RWPE1 (cell line): ENCODE measurements around the gene CFAP74.

Experiments used
- CTCF ChIA-PET: fragments of 350-600 bp; sonication (Branson Sonifier 250); formaldehyde crosslinking; extraction: SDS; loops from one replicate; lab custom pipeline; 2021; lab: Yijun Ruan, JAX
- POLR2A ChIA-PET: fragments of 400-600 bp; formaldehyde crosslinking; extraction: SDS; loops from one replicate; lab custom pipeline; 2020; ENCODE audit warnings: antibody characterized with exemption; ENCODE audit not compliant: low non-redundant PET; lab: Yijun Ruan, JAX
- DNase-seq: peaks from one replicate; pipeline ENCODE4 v3.0.0; 2012; ENCODE audit warnings: low spot score
- H3K27ac ChIP-seq: fragments of 450-650 bp; 2 replicates; pipeline ENCODE4 v1.5.1; 2017
- TF ChIP-seq, protein P1 (sequence below): fragments of 450-650 bp; conservative IDR thresholded peaks from 2 replicates; pipeline ENCODE4 v1.5.1; 2017; ENCODE audit warnings: low read depth, mild to moderate bottlenecking

The CFAP74 gene

GRCh38 chr1:1978108-1978507 lies 25.5 kb downstream of the CFAP74 start:
- no peak overlapping the region for H3K27ac ChIP-seq
- ChIA-PET POLR2A (no interaction called here), CTCF (no interaction called here)
- TF ChIP-seq, protein P1, sequence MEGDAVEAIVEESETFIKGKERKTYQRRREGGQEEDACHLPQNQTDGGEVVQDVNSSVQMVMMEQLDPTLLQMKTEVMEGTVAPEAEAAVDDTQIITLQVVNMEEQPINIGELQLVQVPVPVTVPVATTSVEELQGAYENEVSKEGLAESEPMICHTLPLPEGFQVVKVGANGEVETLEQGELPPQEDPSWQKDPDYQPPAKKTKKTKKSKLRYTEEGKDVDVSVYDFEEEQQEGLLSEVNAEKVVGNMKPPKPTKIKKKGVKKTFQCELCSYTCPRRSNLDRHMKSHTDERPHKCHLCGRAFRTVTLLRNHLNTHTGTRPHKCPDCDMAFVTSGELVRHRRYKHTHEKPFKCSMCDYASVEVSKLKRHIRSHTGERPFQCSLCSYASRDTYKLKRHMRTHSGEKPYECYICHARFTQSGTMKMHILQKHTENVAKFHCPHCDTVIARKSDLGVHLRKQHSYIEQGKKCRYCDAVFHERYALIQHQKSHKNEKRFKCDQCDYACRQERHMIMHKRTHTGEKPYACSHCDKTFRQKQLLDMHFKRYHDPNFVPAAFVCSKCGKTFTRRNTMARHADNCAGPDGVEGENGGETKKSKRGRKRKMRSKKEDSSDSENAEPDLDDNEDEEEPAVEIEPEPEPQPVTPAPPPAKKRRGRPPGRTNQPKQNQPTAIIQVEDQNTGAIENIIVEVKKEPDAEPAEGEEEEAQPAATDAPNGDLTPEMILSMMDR: no peak
- DNase-seq: no peak

DNA sequence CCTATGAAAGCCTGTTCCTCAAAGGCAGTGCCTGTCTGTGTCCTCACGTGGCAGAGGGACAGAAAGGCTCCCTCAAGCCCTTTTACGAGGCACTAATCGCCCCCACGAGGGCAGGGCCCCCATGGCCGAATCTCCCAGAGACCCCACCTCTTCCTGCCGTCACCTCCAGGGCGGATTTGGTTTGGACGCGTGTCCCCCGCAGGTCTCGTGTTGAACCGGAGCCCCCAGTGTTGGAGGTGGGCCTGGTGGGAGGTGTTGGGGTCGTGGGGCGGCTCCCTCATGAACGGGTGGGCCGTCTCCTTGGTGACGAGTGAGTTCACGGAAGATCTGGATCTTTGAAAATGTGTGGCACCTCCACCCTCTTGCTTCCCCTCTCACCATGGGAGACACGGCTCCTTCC lies 27.6 kb downstream of the CFAP74 start:
- DNase-seq: no peak
- CTCF ChIA-PET: interaction anchor here (0.9 kb wide), 1 partner anchor 68 kb away, joined by 3 read pairs; no protein-coding TSS in a partner anchor
- POLR2A ChIA-PET: no interaction called here
- H3K27ac ChIP-seq: no peak overlapping the region
- TF ChIP-seq, protein P1: no peak

DNA sequence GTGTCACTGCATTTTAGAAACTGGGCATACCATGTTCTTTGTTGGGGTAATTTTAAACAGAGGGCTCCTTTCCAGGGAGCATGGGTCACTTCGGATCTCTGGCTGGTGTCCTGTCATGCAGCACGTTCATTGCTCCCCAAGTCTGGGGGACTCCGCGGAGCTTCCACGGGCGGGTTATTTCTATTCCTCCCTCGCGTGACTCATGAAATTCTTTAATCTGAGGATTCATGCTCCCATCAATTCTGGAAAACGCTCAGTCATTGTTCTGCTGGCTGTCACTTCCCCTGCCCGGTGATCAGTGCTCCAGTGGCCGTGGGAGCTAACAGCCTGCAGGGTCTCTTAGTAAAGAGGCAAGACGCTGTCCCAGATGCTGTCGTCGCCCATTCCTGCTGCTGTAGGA lies 28.1 kb downstream of the CFAP74 start:
- no peak for DNase-seq
- CTCF ChIA-PET: interaction anchor here (0.9 kb wide), 1 partner anchor 69 kb away, joined by 3 read pairs; no protein-coding TSS in a partner anchor
- no peak overlapping the region for H3K27ac ChIP-seq
- TF ChIP-seq, protein P1: no peak
- POLR2A ChIA-PET: no interaction called here

DNA sequence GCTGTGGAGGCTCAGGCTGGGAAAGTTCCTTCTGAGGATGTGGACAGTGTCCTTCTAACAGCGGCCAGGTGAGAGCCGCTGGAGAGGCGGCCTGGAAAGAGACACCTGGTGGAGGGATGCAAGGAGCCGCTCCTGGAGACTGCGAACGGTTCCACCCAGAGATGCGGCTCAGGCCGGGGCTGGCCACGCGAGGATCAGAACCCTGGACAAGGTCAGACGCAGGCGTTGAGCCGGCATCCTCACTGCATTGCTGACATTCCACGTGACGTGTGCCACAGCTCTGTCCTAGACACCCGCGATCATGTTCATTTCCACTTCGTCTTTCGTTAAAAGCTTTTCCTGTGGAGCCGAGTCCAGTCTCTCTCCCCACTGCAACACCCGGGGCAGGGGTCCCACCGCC lies 28.8 kb downstream of the CFAP74 start:
- ChIA-PET CTCF (no interaction called here), POLR2A (no interaction called here)

DNA sequence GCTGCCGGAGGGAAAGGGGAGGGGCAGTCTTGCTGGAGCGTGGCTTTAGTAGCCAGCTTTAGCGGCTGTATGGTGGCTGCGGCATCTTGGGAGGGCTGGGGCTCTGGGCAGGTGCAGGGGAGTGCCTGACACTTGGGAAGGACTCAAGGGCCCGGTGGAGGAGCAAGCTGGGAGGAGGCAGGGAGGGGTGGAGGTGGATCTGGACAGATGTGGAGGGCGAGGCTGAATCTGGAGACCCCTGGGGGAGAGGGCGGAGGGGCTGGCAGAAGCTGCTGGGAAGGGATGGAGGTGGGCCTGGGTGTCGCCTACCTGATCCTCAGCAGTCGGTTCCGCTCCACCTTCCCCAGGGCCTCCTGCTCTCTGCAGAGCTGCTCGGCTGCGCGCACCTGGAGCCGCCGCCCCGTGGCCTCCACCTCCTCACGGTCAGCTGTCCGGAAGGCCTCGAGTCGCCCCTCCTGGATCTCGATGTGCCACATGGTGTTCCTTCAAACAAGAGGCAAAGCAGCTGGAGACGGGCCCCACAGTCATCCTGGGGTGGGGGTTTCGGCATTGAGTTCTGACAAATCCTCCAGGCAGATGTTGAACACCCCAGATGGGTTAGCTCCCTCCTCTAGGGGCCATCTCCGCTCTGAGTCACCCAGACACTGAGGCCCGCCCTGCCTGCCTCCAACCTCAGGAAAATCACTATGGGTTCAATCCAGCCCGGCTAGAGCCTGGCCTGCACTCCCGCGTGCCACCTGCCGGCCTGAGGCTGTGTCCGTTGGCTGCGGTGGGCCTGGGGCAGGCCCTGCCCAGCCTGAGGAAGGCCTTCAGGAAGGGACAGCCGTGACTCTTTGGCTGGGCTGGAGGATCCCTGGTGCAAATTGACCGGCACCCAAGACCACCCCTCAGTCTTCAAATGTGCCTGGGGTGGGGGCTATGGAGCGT lies 29.6 kb downstream of the CFAP74 start:
- DNase-seq: no peak
- no peak overlapping the region for H3K27ac ChIP-seq
- CTCF ChIA-PET: interaction anchor here (0.7 to 0.9 kb wide), 3 partner anchors 13 to 76 kb away, joined by 3 to 4 read pairs (median 3); partner anchors contain the start of genes GABRD and PRKCZ
- TF ChIP-seq, protein P1: no peak
- POLR2A ChIA-PET: no interaction called here

More for the DNA sequence above, 28.8 kb downstream of the CFAP74 start:
- DNase-seq: no peak
- no peak overlapping the region for H3K27ac ChIP-seq
- TF ChIP-seq, protein P1: no peak

GRCh38 chr1:1972976-1973715 lies 30.4 kb downstream of the CFAP74 start:
- POLR2A ChIA-PET: no interaction called here
- H3K27ac ChIP-seq: no peak overlapping the region
- CTCF ChIA-PET: interaction anchor here (0.7 to 0.8 kb wide), 3 partner anchors 13 to 77 kb away, joined by 3 to 5 read pairs (median 4); partner anchors contain the start of gene PRKCZ
- no peak for DNase-seq
- TF ChIP-seq, protein P1: no peak
